H9 (cell line): ENCODE data around the gene MYH14. TPM values are rescaled to one million over a fixed set of nuclear protein-coding genes. Genes with fewer than 3 reads are reported as not detected.
"Not testable (repeated sequence)": the region's sequence is repeated elsewhere in the genome, so short reads cannot be mapped to it uniquely, and the experiment has no call there.

ENCODE experiments used
- DNase-seq: peaks from one replicate; pipeline ENCODE4 v3.0.0-alpha.2; 2017
- H2AFZ ChIP-seq: one replicate; pipeline ENCODE4 v1.6.1; 2013; ENCODE audit warnings: mild to moderate bottlenecking, low read length, control low read depth, moderate library complexity
- H2AK5ac ChIP-seq: 2 replicates; pipeline ENCODE4 v1.6.1; 2013; ENCODE audit warnings: low read length, control low read depth, mixed read lengths; ENCODE audit not compliant: insufficient read length
- H2BK120ac ChIP-seq: one replicate; pipeline ENCODE4 v1.6.1; 2013; ENCODE audit warnings: low read depth, mild to moderate bottlenecking, low read length, control low read depth, inconsistent platforms; ENCODE audit not compliant: poor library complexity, severe bottlenecking
- H2BK12ac ChIP-seq: 2 replicates; pipeline ENCODE4 v1.6.1; 2013; ENCODE audit warnings: low read length, control low read depth, mixed read lengths, low read depth; ENCODE audit not compliant: insufficient read length
- H2BK15ac ChIP-seq: 2 replicates; pipeline ENCODE4 v1.6.1; 2013; ENCODE audit warnings: low read depth, low read length, control low read depth
- H2BK20ac ChIP-seq: one replicate; pipeline ENCODE4 v1.6.1; 2013; ENCODE audit warnings: low read depth, mild to moderate bottlenecking, low read length, control low read depth, inconsistent platforms; ENCODE audit not compliant: poor library complexity, severe bottlenecking
- H2BK5ac ChIP-seq: 2 replicates; pipeline ENCODE4 v1.6.1; 2013; ENCODE audit warnings: low read length, control low read depth, mixed read lengths; ENCODE audit not compliant: insufficient read length
- H3K14ac ChIP-seq: 2 replicates; pipeline ENCODE4 v1.6.1; 2013; ENCODE audit warnings: low read length, control low read depth; ENCODE audit not compliant: insufficient read depth
- H3K18ac ChIP-seq: 2 replicates; pipeline ENCODE4 v1.6.1; 2013; ENCODE audit warnings: low read depth, mild to moderate bottlenecking, mixed read lengths, low read length, control low read depth; ENCODE audit not compliant: insufficient read length
- H3K23ac ChIP-seq: 2 replicates; pipeline ENCODE4 v1.6.1; 2013; ENCODE audit warnings: low read length, control low read depth, mixed read lengths, low read depth; ENCODE audit not compliant: insufficient read length
- H3K23me2 ChIP-seq: 2 replicates; pipeline ENCODE4 v1.6.1; 2013; ENCODE audit warnings: low read depth, mild to moderate bottlenecking, mixed read lengths, low read length, control low read depth; ENCODE audit not compliant: insufficient read length, poor library complexity, severe bottlenecking
- H3K27ac ChIP-seq: 2 replicates; pipeline ENCODE4 v1.5.1; 2013; ENCODE audit warnings: low read length, control low read depth, mixed read lengths, low read depth; ENCODE audit not compliant: insufficient read length
- H3K27me3 ChIP-seq: 2 replicates; pipeline ENCODE4 v1.6.1; 2013; ENCODE audit warnings: low read length, control low read depth, inconsistent platforms; ENCODE audit not compliant: insufficient read depth
- H3K4ac ChIP-seq: 2 replicates; pipeline ENCODE4 v1.6.1; 2013; ENCODE audit warnings: low read depth, mild to moderate bottlenecking, control low read depth, inconsistent platforms, low read length, moderate library complexity
- H3K4me1 ChIP-seq: 2 replicates; pipeline ENCODE4 v1.6.1; 2013; ENCODE audit warnings: low read length, control low read depth, inconsistent platforms; ENCODE audit not compliant: insufficient read depth
- H3K4me2 ChIP-seq: 2 replicates; pipeline ENCODE4 v1.6.1; 2013; ENCODE audit warnings: low read length, control low read depth, mixed read lengths; ENCODE audit not compliant: insufficient read length, insufficient read depth
- H3K56ac ChIP-seq: 2 replicates; pipeline ENCODE4 v1.6.1; 2013; ENCODE audit warnings: low read depth, mild to moderate bottlenecking, mixed read lengths, low read length, control low read depth; ENCODE audit not compliant: insufficient read length
- H3K79me1 ChIP-seq: 2 replicates; pipeline ENCODE4 v1.6.1; 2013; ENCODE audit warnings: low read depth, mild to moderate bottlenecking, moderate library complexity, low read length, control low read depth, inconsistent platforms; ENCODE audit not compliant: insufficient read depth, poor library complexity, severe bottlenecking
- H3K79me2 ChIP-seq: 2 replicates; pipeline ENCODE4 v1.6.1; 2013; ENCODE audit warnings: low read length, control low read depth, inconsistent platforms; ENCODE audit not compliant: insufficient read depth
- H3K9ac ChIP-seq: 2 replicates; pipeline ENCODE4 v1.6.1; 2013; ENCODE audit warnings: low read length, control low read depth, mixed read lengths; ENCODE audit not compliant: insufficient read length; ENCODE audit errors: extremely low read depth
- H3K9me3 ChIP-seq: one replicate; pipeline ENCODE4 v1.6.1; 2013; ENCODE audit warnings: low read depth, low read length, inconsistent platforms; ENCODE audit not compliant: control insufficient read depth
- H3T11ph ChIP-seq: one replicate; pipeline ENCODE4 v1.6.1; 2013; ENCODE audit warnings: mild to moderate bottlenecking, low read length, control low read depth, inconsistent platforms
- H4K20me1 ChIP-seq: one replicate; pipeline ENCODE4 v1.6.1; 2013; ENCODE audit not compliant: control insufficient read depth, insufficient read length, insufficient read depth
- H4K5ac ChIP-seq: 2 replicates; pipeline ENCODE4 v1.6.1; 2013; ENCODE audit warnings: low read depth, mild to moderate bottlenecking, mixed read lengths, low read length, control low read depth; ENCODE audit not compliant: insufficient read length
- H4K8ac ChIP-seq: replicated peaks from 2 replicates; pipeline ENCODE4 v1.6.1; 2013; ENCODE audit warnings: low read length, control low read depth, mixed read lengths, low read depth; ENCODE audit not compliant: insufficient read length
- H4K91ac ChIP-seq: 2 replicates; pipeline ENCODE4 v1.6.1; 2013; ENCODE audit warnings: low read depth, mild to moderate bottlenecking, moderate library complexity, mixed read lengths, low read length, control low read depth; ENCODE audit not compliant: insufficient read length
- H3K27ac Mint-ChIP-seq, 3 experiments: 2 replicates in 2 of 3; 3 replicates in 1 of 3; pipeline ENCODE4 v1.8.0; 2020 to 2021; ENCODE audit warnings: mixed read lengths in 3 of 3, mild to moderate bottlenecking in 1 of 3, moderate library complexity in 1 of 3
- H3K27me3 Mint-ChIP-seq: 2 replicates; pipeline ENCODE4 v1.8.0; 2021; ENCODE audit warnings: low read depth, mild to moderate bottlenecking, moderate library complexity, mixed read lengths
- H3K36me3 Mint-ChIP-seq, 3 experiments: 2 replicates in 2 of 3; 3 replicates in 1 of 3; pipeline ENCODE4 v1.8.0; 2020 to 2021; ENCODE audit warnings: low read depth in 3 of 3, mixed read lengths in 3 of 3; ENCODE audit not compliant: insufficient read depth in 1 of 3
- H3K4me1 Mint-ChIP-seq, 2 experiments: 2 replicates each; pipeline ENCODE4 v1.8.0; 2020; ENCODE audit warnings: mixed read lengths in 2 of 2
- H3K4me3 Mint-ChIP-seq, 2 experiments: 2 replicates in 1 of 2; 3 replicates in 1 of 2; pipeline ENCODE4 v1.8.0; 2020 to 2021; ENCODE audit warnings: mild to moderate bottlenecking in 2 of 2, mixed read lengths in 2 of 2, moderate library complexity in 1 of 2
- H3K9me3 Mint-ChIP-seq, 2 experiments: 2 replicates in 1 of 2; 3 replicates in 1 of 2; pipeline ENCODE4 v1.8.0; 2020; ENCODE audit warnings: mild to moderate bottlenecking in 2 of 2, mixed read lengths in 2 of 2, moderate library complexity in 1 of 2
- WGBS: extraction: QIAGEN DNeasy Blood & Tissue Kit; methylation state at CpG from one replicate; pipeline ENCODE4 v1.1.7; 2013; ENCODE audit warnings: missing lambda C conversion rate, low lambda C conversion rate, mixed read lengths; ENCODE audit not compliant: insufficient read length; ENCODE audit errors: extremely low coverage; 5-methylcytosine and 5-hydroxymethylcytosine counted together
- total RNA-seq: library from RNA; stranded (reverse); gene quantifications from 2 replicates; pipeline ENCODE4 v1.2.1, GENCODE V29; 2021
- TF ChIP-seq, protein P1 (sequence below): fragments of 200-600 bp; sonication (generic); conservative IDR thresholded peaks from 3 replicates; pipeline ENCODE4 v1.8.0; 2021; ENCODE audit warnings: antibody characterized with exemption, mild to moderate bottlenecking

Gene MYH14
- total RNA-seq, 1 experiment from 2014 or later = 27.7 TPM

DNA sequence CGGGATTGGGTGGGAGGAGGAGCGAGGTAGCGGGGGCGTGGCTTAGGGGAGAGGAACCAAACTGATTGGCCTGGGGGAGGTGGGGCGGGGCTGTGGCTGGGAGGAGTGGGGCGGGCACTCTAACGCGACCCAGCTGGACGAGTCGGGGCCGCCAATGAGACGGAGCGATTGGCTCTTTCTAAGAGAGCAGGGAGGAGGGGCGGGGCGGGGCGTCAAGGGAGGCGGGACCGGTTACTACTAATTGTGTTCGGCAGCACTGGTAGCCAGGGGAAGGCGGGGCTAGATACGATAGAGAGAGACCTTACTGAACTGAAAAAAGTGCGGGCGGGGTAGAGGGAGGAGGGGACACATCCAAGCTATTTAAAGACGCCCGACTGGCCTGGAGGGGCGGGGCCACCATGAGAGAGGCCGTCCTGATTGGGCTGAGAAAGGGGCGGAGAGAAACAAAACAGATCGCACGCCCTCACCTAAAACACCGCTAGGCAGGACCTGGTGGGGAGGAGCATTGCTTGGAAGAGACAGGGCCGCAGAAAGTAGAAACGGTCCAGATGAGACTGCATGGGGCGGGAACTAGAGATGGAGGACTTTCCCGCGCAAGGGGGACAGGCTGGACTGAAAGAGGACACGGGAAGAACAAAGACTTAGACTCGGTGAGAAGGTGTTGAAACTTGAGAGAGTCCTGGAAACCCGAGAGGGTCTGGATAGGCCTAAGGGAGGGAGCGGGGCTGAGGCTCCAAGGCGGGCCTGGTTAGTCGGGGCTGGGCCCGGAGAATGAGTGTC lies 125.9 kb downstream of the MYH14 start, which contains the start of gene KCNC3:
KCNC3 (minus strand) TSS at position 232 of the 780 bp plus-strand sequence. CDS start 295 bp downstream, outside the sequence.
- H3K18ac ChIP-seq = peak within 1 kb of the TSS; percentile 68
- H3K4me1 Mint-ChIP-seq = peaks cover 52 to 53% of the 10 kb centered on the region in 2 experiments

DNA sequence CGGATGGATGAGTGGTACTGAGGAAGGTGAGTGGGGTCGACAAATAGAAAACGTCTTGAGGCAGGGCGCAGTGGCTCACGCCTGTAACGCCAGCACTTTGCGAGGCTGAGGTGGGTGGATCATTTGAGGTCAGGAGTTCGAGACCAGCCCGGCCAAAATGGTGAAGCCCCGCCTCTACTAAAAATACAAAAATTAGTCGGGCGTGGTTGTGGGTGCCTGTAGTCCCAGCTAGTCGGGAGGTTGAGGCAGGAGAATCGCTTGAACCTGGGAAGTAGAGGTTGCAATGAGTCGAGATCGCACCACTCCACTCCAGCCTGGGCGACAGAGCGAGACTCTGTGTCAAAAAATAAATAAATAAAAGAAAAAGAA lies 126.5 kb downstream of the MYH14 start:
- H2BK5ac ChIP-seq, H3K9me3 Mint-ChIP-seq, H2BK15ac ChIP-seq, DNase-seq, H2BK120ac ChIP-seq, H3T11ph ChIP-seq, H3K79me1 ChIP-seq, H2BK20ac ChIP-seq, H2BK12ac ChIP-seq, H3K9me3 ChIP-seq, H3K4ac ChIP-seq, H3K27me3 ChIP-seq, H3K23ac ChIP-seq, H4K8ac ChIP-seq, H4K91ac ChIP-seq, H3K36me3 Mint-ChIP-seq, H3K27ac ChIP-seq, H3K56ac ChIP-seq, H4K20me1 ChIP-seq, H3K4me1 ChIP-seq, H4K5ac ChIP-seq, H2AFZ ChIP-seq, H3K79me2 ChIP-seq, H2AK5ac ChIP-seq: not testable (repeated sequence)
- WGBS = no CpG with 5 or more reads among the region's 18 CpGs
- Histone ChIP-seq H3K23me2 (peaks cover 31% of the 10 kb centered on the region), H3K14ac (0 out of 2 replicates have a peak overlapping the region, but pooled peaks have one; percentile 59), H3K9ac (peak overlapping the region; percentile 31), H3K18ac (peak overlapping the region; percentile 68), H3K4me2 (peak overlapping the region; percentile 94)
- Mint-ChIP-seq H3K27ac (peak overlapping the region; percentile 90 to 100 (median 95)), H3K27me3 (peaks cover 25% of the 10 kb centered on the region), H3K4me3 (peak overlapping the region; percentile 89 to 92), H3K4me1 (peaks cover 46 to 52% of the 10 kb centered on the region in 2 experiments)

More for the DNA sequence above, 125.9 kb downstream of the MYH14 start, which contains the start of gene KCNC3:
- peak; percentile 100 for DNase-seq
- Histone ChIP-seq H2BK12ac (no peak within 1 kb of the TSS), H3K14ac (0 out of 2 replicates have a peak within 1 kb of the TSS, but pooled peaks have one; percentile 74), H3K27me3 (peaks cover 8% of the 10 kb centered on the region; the same call in 1 of the 2 replicates), H2BK5ac (no peak within 1 kb of the TSS), H2BK120ac (no peak within 1 kb of the TSS), H3K9ac (peak within 1 kb of the TSS; percentile 36), H3K4me1 (peaks cover 6% of the 10 kb centered on the region; the same call in 1 of the 2 replicates), H4K91ac (no peak within 1 kb of the TSS), H2AK5ac (no peak within 1 kb of the TSS), H2AFZ (no peak within 1 kb of the TSS), H3K4ac (no peak within 1 kb of the TSS), H3K79me1 (no peaks in the 10 kb centered on the region), H3T11ph (no peak within 1 kb of the TSS), H2BK20ac (no peak within 1 kb of the TSS), H4K5ac (no peak within 1 kb of the TSS), H2BK15ac (no peak within 1 kb of the TSS), H3K4me2 (peak within 1 kb of the TSS; percentile 94), H4K8ac (no peak within 1 kb of the TSS), H3K56ac (no peak within 1 kb of the TSS), H3K23me2 (peaks cover 31% of the 10 kb centered on the region), H3K79me2 (no peaks in the 10 kb centered on the region), H3K27ac (no peak within 1 kb of the TSS), H3K9me3 (no peaks in the 10 kb centered on the region), H3K23ac (no peak within 1 kb of the TSS), H4K20me1 (no peaks in the 10 kb centered on the region)
- peaks cover 0 to 4% (median 0%) of the 10 kb centered on the region in 3 experiments; a peak in 3 of 7 replicates for H3K36me3 Mint-ChIP-seq
- H3K9me3 Mint-ChIP-seq = peaks cover 3 to 5% of the 10 kb centered on the region in 2 experiments; a peak in 3 of 5 replicates
- H3K27me3 Mint-ChIP-seq = peaks cover 26% of the 10 kb centered on the region
- WGBS = no CpG with 5 or more reads among the region's 43 CpGs
- TF ChIP-seq, protein P1, sequence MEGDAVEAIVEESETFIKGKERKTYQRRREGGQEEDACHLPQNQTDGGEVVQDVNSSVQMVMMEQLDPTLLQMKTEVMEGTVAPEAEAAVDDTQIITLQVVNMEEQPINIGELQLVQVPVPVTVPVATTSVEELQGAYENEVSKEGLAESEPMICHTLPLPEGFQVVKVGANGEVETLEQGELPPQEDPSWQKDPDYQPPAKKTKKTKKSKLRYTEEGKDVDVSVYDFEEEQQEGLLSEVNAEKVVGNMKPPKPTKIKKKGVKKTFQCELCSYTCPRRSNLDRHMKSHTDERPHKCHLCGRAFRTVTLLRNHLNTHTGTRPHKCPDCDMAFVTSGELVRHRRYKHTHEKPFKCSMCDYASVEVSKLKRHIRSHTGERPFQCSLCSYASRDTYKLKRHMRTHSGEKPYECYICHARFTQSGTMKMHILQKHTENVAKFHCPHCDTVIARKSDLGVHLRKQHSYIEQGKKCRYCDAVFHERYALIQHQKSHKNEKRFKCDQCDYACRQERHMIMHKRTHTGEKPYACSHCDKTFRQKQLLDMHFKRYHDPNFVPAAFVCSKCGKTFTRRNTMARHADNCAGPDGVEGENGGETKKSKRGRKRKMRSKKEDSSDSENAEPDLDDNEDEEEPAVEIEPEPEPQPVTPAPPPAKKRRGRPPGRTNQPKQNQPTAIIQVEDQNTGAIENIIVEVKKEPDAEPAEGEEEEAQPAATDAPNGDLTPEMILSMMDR = no peak
- H3K4me3 Mint-ChIP-seq = peak within 1 kb of the TSS; percentile 89 to 92
- H3K27ac Mint-ChIP-seq = peak within 1 kb of the TSS; percentile 95 to 100 (median 97)
